K562 (cell line): Measurements from ENCODE around the gene SMS. TPM values are rescaled to one million over a fixed set of nuclear protein-coding genes. Genes with fewer than 3 reads are reported as not detected.

Experiments used
- ATAC-seq: fragments of 200-7000 bp; cut with Tn5 transposase; 3 replicates; pipeline ENCODE4 v1.9.1; 2020; ENCODE audit warnings: moderate library complexity
- BruUV-seq: library from RNA; stranded (reverse); fragments of 400-500 nt; replicated peaks from 2 replicates; lab custom pipeline; 2021; lab: Mats Ljungman, UMichigan
- CTCF ChIA-PET: fragments of 300-600 bp; formaldehyde crosslinking; extraction: SDS; loops from one replicate; lab custom pipeline; 2021; ENCODE audit warnings: low intra/inter-chr PET ratio; lab: Yijun Ruan, JAX
- POLR2A ChIA-PET: fragments of 300-600, 350-650 bp; sonication (Branson Sonifier 250); formaldehyde crosslinking; extraction: SDS; loops from one replicate; lab custom pipeline; 2021; ENCODE audit warnings: antibody characterized with exemption, inconsistent platforms; lab: Yijun Ruan, JAX
- DNase-seq, 4 experiments: peaks; one replicate each; pipeline versions ENCODE4 v3.0.0 to v3.0.0-alpha.2; 2011 to 2018; ENCODE audit warnings: low spot score in 3 of 4, mixed read lengths in 3 of 4; ENCODE audit errors: extremely low read depth in 1 of 4
- FAIRE-seq: peaks from 2 replicates; lab custom pipeline; 2011; peaks lifted over from hg19 to GRCh38; lab: Jason Lieb, UNC
- H2AFZ ChIP-seq: 2 replicates; pipeline ENCODE4 v1.6.0; 2011; ENCODE audit warnings: low read depth, low read length, control low read depth, inconsistent platforms
- H3K27ac ChIP-seq: fragments of 200-600 bp; 3 replicates; pipeline ENCODE4 v1.8.0; 2011; ENCODE audit warnings: low read depth, mild to moderate bottlenecking, control low read depth, inconsistent platforms, low read length, moderate library complexity, mixed read lengths; ENCODE audit errors: extremely low read depth
- H3K27me3 ChIP-seq, 2 experiments: fragments of 300-600 bp in 1 of 2; 2 replicates in 1 of 2; 3 replicates in 1 of 2; pipeline versions ENCODE4 v1.6.0 to v1.8.0; 2011; ENCODE audit warnings: inconsistent platforms in 2 of 2, low read length in 2 of 2, mild to moderate bottlenecking in 1 of 2, mixed read lengths in 1 of 2, moderate library complexity in 1 of 2; ENCODE audit not compliant: control insufficient read depth in 2 of 2, insufficient read depth in 2 of 2
- H3K36me3 ChIP-seq: fragments of 300-600 bp; 3 replicates; pipeline ENCODE4 v1.8.0; 2011; ENCODE audit warnings: mild to moderate bottlenecking, low read length, inconsistent platforms; ENCODE audit not compliant: control insufficient read depth, insufficient read depth
- H3K4me1 ChIP-seq, 2 experiments: fragments of 200-600 bp in 1 of 2; replicated peaks in 1 of 2; 2 replicates in 1 of 2; 3 replicates in 1 of 2; pipeline versions ENCODE4 v1.5.1 to v1.8.0; 2011; ENCODE audit warnings: inconsistent platforms in 2 of 2, low read length in 2 of 2, mild to moderate bottlenecking in 1 of 2, mixed read lengths in 1 of 2, moderate library complexity in 1 of 2; ENCODE audit not compliant: control insufficient read depth in 2 of 2, insufficient read depth in 2 of 2
- H3K4me2 ChIP-seq: 2 replicates; pipeline ENCODE4 v1.6.1; 2011; ENCODE audit warnings: low read length, control low read depth, inconsistent platforms, mixed read lengths; ENCODE audit not compliant: insufficient read depth
- H3K4me3 ChIP-seq: fragments of 200-600 bp; sonication (generic), shearing (Covaris generic); 2 replicates; pipeline ENCODE4 v1.5.1; 2016; ENCODE audit warnings: control low read depth, inconsistent platforms
- H3K79me2 ChIP-seq: fragments of 200-600 bp; 3 replicates; pipeline ENCODE4 v1.8.0; 2011; ENCODE audit warnings: low read length, inconsistent platforms; ENCODE audit not compliant: control insufficient read depth, insufficient read depth
- H3K9ac ChIP-seq, 2 experiments: 2 replicates each; pipeline versions ENCODE4 v1.6.0 to v1.6.1; 2011; ENCODE audit warnings: low read depth in 2 of 2, low read length in 2 of 2, control low read depth in 1 of 2, inconsistent platforms in 1 of 2, mild to moderate bottlenecking in 1 of 2, mixed read lengths in 1 of 2; ENCODE audit not compliant: insufficient read depth in 1 of 2
- H3K9me1 ChIP-seq: one replicate; pipeline ENCODE4 v1.6.0; 2011; ENCODE audit warnings: inconsistent platforms, mild to moderate bottlenecking, low read length, moderate library complexity; ENCODE audit not compliant: control insufficient read depth, insufficient read depth
- H3K9me3 ChIP-seq: replicated peaks from 2 replicates; pipeline ENCODE4 v1.5.1; 2011; ENCODE audit warnings: low read depth, low read length, inconsistent platforms; ENCODE audit not compliant: control insufficient read depth, insufficient read depth
- H4K20me1 ChIP-seq: replicated peaks from 2 replicates; pipeline ENCODE4 v1.6.1; 2011; ENCODE audit warnings: low read length, inconsistent platforms, mixed read lengths; ENCODE audit not compliant: control insufficient read depth, insufficient read depth
- CBFA2T2 ChIP-seq: fragments of 450-650 bp; conservative IDR thresholded peaks from 2 replicates; pipeline ENCODE4 v1.6.1; 2017; ENCODE audit warnings: mild to moderate bottlenecking
- ESRRB ChIP-seq: fragments of 250-450 bp; sonication (Bioruptor Pico); IDR thresholded peaks from 2 replicates; pipeline ENCODE4 v1.5.0; 2020; ENCODE audit warnings: mild to moderate bottlenecking, moderate library complexity, borderline replicate concordance
- EWSR1 ChIP-seq: fragments of 450-650 bp; IDR thresholded peaks from 2 replicates; pipeline ENCODE4 v1.6.1; 2018; ENCODE audit warnings: borderline replicate concordance, mild to moderate bottlenecking, low read depth, moderate library complexity; ENCODE audit not compliant: partially characterized antibody
- GTF2B ChIP-seq: IDR thresholded peaks from 2 replicates; pipeline ENCODE4 v1.6.1; 2011; ENCODE audit not compliant: insufficient read length; ENCODE audit errors: extremely low read depth
- HNRNPLL ChIP-seq: fragments of 200-400 bp; formaldehyde crosslinking; IDR thresholded peaks from 2 replicates; pipeline ENCODE4 v1.6.1; 2017; ENCODE audit warnings: low read length, low read depth, mild to moderate bottlenecking; ENCODE audit not compliant: poor library complexity, severe bottlenecking
- HNRNPUL1 ChIP-seq: fragments of 200-400 bp; formaldehyde crosslinking; IDR thresholded peaks from 2 replicates; pipeline ENCODE4 v1.6.1; 2017; ENCODE audit warnings: low read length
- MECOM ChIP-seq: fragments of 250-450 bp; sonication (Bioruptor Pico); IDR thresholded peaks from 2 replicates; pipeline ENCODE4 v1.8.0; 2022; ENCODE audit warnings: inconsistent platforms
- PKNOX1 ChIP-seq: fragments of 450-650 bp; IDR thresholded peaks from 2 replicates; pipeline ENCODE4 v1.6.1; 2016
- POLR2B ChIP-seq: fragments of 450-650 bp; IDR thresholded peaks from 2 replicates; pipeline ENCODE4 v1.6.1; 2018; ENCODE audit warnings: low read depth; ENCODE audit not compliant: partially characterized antibody
- POU5F1 ChIP-seq: fragments of 150-350 bp; IDR thresholded peaks from 2 replicates; pipeline ENCODE4 v1.6.1; 2014; ENCODE audit warnings: borderline replicate concordance, low read length, low read depth, mild to moderate bottlenecking; ENCODE audit not compliant: partially characterized antibody
- RAD51 ChIP-seq: fragments of 450-650 bp; IDR thresholded peaks from 2 replicates; pipeline ENCODE4 v1.7.1; 2016; ENCODE audit warnings: low read depth, mild to moderate bottlenecking, borderline replicate concordance
- SAP30 ChIP-seq: fragments of 200-600 bp; sonication (generic); IDR thresholded peaks from 2 replicates; pipeline ENCODE4 v1.6.1; 2012; ENCODE audit warnings: borderline replicate concordance, low read depth, mild to moderate bottlenecking, moderate library complexity, low read length, control low read depth, inconsistent platforms; ENCODE audit not compliant: insufficient read depth, poor library complexity, severe bottlenecking
- SP1 ChIP-seq: sonication (generic); formaldehyde crosslinking; IDR thresholded peaks from 2 replicates; pipeline ENCODE4 v1.8.1; 2022; ENCODE audit warnings: mild to moderate bottlenecking, missing genetic modification reagents
- TFE3 ChIP-seq: fragments of 450-650 bp; formaldehyde crosslinking; IDR thresholded peaks from 2 replicates; pipeline ENCODE4 v1.4.0; 2020; ENCODE audit warnings: mild to moderate bottlenecking, mixed read lengths
- TOE1 ChIP-seq, 2 experiments: fragments of 450-650 bp in 1 of 2; sonication (generic) in 1 of 2; formaldehyde crosslinking in 1 of 2; IDR thresholded peaks; 2 replicates each; pipeline versions ENCODE4 v1.7.1 to v1.8.0; 2016 to 2022; ENCODE audit warnings: borderline replicate concordance in 2 of 2, mild to moderate bottlenecking in 2 of 2, antibody characterized with exemption in 1 of 2, inconsistent platforms in 1 of 2, low read depth in 1 of 2, missing genetic modification reagents in 1 of 2, moderate library complexity in 1 of 2
- ZNF57 ChIP-seq: fragments of 450-650 bp; formaldehyde crosslinking; IDR thresholded peaks from 2 replicates; pipeline ENCODE4 v1.4.0; 2020; ENCODE audit warnings: mild to moderate bottlenecking, moderate library complexity
- ZNF639 ChIP-seq, 2 experiments: fragments of 200-800 bp in 1 of 2; sonication (Bioruptor generic) in 1 of 2; sonication (generic) in 1 of 2; formaldehyde crosslinking in 1 of 2; IDR thresholded peaks in 1 of 2; conservative IDR thresholded peaks in 1 of 2; 2 replicates each; pipeline versions ENCODE4 v1.5.0 to v1.6.1; 2016 to 2020; ENCODE audit warnings: missing compliant biosample characterization in 1 of 2, missing genetic modification characterization in 1 of 2, missing genetic modification reagents in 1 of 2
- WGBS: fragments of 100-300 bp; shearing (Covaris generic); methylation state at CpG from one replicate; pipeline ENCODE4 v1.1.6; 2016; ENCODE audit warnings: low coverage, mixed read lengths; ENCODE audit not compliant: insufficient coverage; ENCODE audit errors: missing lambda C conversion rate; 5-methylcytosine and 5-hydroxymethylcytosine counted together
- in situ Hi-C: fragments of 300-500 bp; cut with MboI; formaldehyde crosslinking; loops from 4 replicates; pipeline ENCODE4 v1.15.0; 2018; ENCODE audit warnings: inconsistent platforms, mixed read lengths
- intact Hi-C: fragments of 100-400 bp; cut with micrococcal nuclease; formaldehyde crosslinking; loops from 2 replicates; pipeline ENCODE4 v1.14.2; 2022
- polyA plus RNA-seq, 8 experiments: library from polyadenylated mRNA; depleted of rRNA in 4 of 8; stranded (reverse) in 5 of 8; unstranded in 3 of 8; fragments of >200 nt; fragmentation: Nextera tagmentation in 2 of 8; fragmentation: Illumina TruSeq in 1 of 8; extraction: Ambion mirVana in 2 of 8; extraction: Trizol in 1 of 8; gene quantifications; 2 replicates each; pipeline versions ENCODE4 v1.2.1 to v1.2.3, GENCODE V29; 2011 to 2014; ENCODE audit warnings: inconsistent platforms in 1 of 8, missing spikeins in 1 of 8
- total RNA-seq, 7 experiments: library from RNA; depleted of rRNA in 6 of 7; stranded (reverse); fragments of >200 nt in 6 of 7; fragmentation: Illumina TruSeq in 2 of 7; extraction: Trizol in 2 of 7; gene quantifications; 2 replicates each; pipeline versions ENCODE4 v1.2.1 to v1.2.3, GENCODE V29; 2011 to 2021; ENCODE audit warnings: low replicate concordance in 1 of 7

Gene SMS
- total and polyA plus RNA-seq, 9 of the 15 experiments (the other 6 are each of a cell fraction or from before 2014, with no cell fraction given) = 71.1 to 193 (median 152) TPM

GRCh38 chrX:21911481-21911880 is 29.0 kb upstream of the SMS start:
- Histone ChIP-seq H3K36me3 (no peaks in the 10 kb centered on the region), H3K9ac (no peak overlapping the region), H3K27ac (no peak overlapping the region), H3K4me3 (no peak overlapping the region), H3K79me2 (no peaks in the 10 kb centered on the region), H3K4me1 (no peaks in the 10 kb centered on the region), H4K20me1 (no peaks in the 10 kb centered on the region), H3K4me2 (no peak overlapping the region), H3K27me3 (no peaks in the 10 kb centered on the region), H3K9me1 (no peaks in the 10 kb centered on the region), H3K9me3 (no peaks in the 10 kb centered on the region), H2AFZ (0 out of 2 replicates have a peak overlapping the region, but pooled peaks have one; percentile 23)
- DNase-seq (no peak), FAIRE-seq (no peak), ATAC-seq (no peak)
- intact Hi-C loops = no loop called here
- no TSS peak for BruUV-seq
- in situ Hi-C loops = no loop called here
- WGBS = 18% methylated on average over 4 of the region's 4 CpGs
- ChIA-PET POLR2A (no interaction called here), CTCF (no interaction called here)
- no peak for TF ChIP-seq SP1 (CRISPR knock-in tag)
- TF ChIP-seq GTF2B = no peak
- TF ChIP-seq TOE1 (IDR thresholded peaks at IDR 0.05; ENCODE audit: borderline replicate concordance) = peak; percentile 75; the same call in 1 of the 2 replicates
- no peak for TF ChIP-seq TOE1 (CRISPR knock-in tag; IDR thresholded peaks at IDR 0.05; ENCODE audit: borderline replicate concordance, low read depth)
- no peak for TF ChIP-seq ZNF639 (CRISPR knock-in tag; conservative IDR thresholded peaks at IDR 0.05 in 1 of 2, IDR thresholded peaks at IDR 0.05 in 1 of 2)
- no peak for TF ChIP-seq ESRRB
- TF ChIP-seq HNRNPLL = no peak
- TF ChIP-seq EWSR1 = no peak
- peak; percentile 82 for TF ChIP-seq RAD51
- TF ChIP-seq SAP30 = no peak
- no peak for TF ChIP-seq POU5F1
- no peak for TF ChIP-seq HNRNPUL1
- TF ChIP-seq CBFA2T2 = peak; percentile 41
- no peak for TF ChIP-seq PKNOX1
- peak; percentile 76 for TF ChIP-seq TFE3
- no peak for TF ChIP-seq POLR2B
- TF ChIP-seq ZNF57 (CRISPR knock-in tag) = no peak
- no peak for TF ChIP-seq MECOM (CRISPR knock-in tag)
